ENCODE measurements around the gene CLCNKB. TPM values are rescaled to one million over a fixed set of nuclear protein-coding genes. Genes with fewer than 3 reads are reported as not detected.

The CLCNKB gene
- polyA plus RNA-seq, 3 donors from 2014 or later, result not detected

Other genes starting within 250 kb of the CLCNKB start
- gene UQCRHL, start 236.1 kb upstream of the CLCNKB start, polyA plus RNA-seq, result 1 to 10 TPM in 1 of 3 donors, under 1 TPM in 1, not detected in 1; 0.90 to 1.3 TPM
- 10 to 100 TPM in 1 of 3 donors, 1 to 10 TPM in 2; 1.2 to 46.0 (median 6.0) TPM for gene SPEN, start 196.1 kb upstream of the CLCNKB start, polyA plus RNA-seq
- 10 to 100 TPM in 1 of 3 donors, 1 to 10 TPM in 2; 6.1 to 21.4 (median 7.0) TPM for gene ZBTB17, start 67.7 kb upstream of the CLCNKB start, polyA plus RNA-seq
- gene SRARP, start 39.5 kb upstream of the CLCNKB start, polyA plus RNA-seq, result not detected
- not detected for gene HSPB7, start 25.7 kb upstream of the CLCNKB start, polyA plus RNA-seq
- not detected for gene CLCNKA, start 21.7 kb upstream of the CLCNKB start, polyA plus RNA-seq
- not detected for gene FAM131C, start 29.9 kb downstream of the CLCNKB start, polyA plus RNA-seq
- gene EPHA2, start 112.3 kb downstream of the CLCNKB start, polyA plus RNA-seq, result not detected
- 10 to 100 TPM in 2 of 3 donors, 1 to 10 TPM in 1; 6.1 to 14.3 (median 14.0) TPM for gene ARHGEF19, start 168.9 kb downstream of the CLCNKB start, polyA plus RNA-seq
- gene CPLANE2, start 193.4 kb downstream of the CLCNKB start, polyA plus RNA-seq, result 1 to 10 TPM; 1.2 to 3.8 (median 1.8) TPM

Data from immature natural killer cell (primary cell).